HCT116 (cell line): ENCODE data around the gene NDOR1. TPM values are rescaled to one million over a fixed set of nuclear protein-coding genes. Genes with fewer than 3 reads are reported as not detected.

Experiments used
- ATAC-seq: fragments of 200-7000 bp; cut with Tn5 transposase; 2 replicates; pipeline ENCODE4 v1.9.1; 2020; ENCODE audit warnings: mild to moderate bottlenecking, moderate library complexity
- BruUV-seq: library from RNA; stranded (reverse); fragments of 400-500 nt; replicated peaks from 2 replicates; lab custom pipeline; 2021; lab: Mats Ljungman, UMichigan
- CTCF ChIA-PET: fragments of 300-600 bp; sonication (Branson Sonifier 250); formaldehyde crosslinking; loops from one replicate; lab custom pipeline; 2021; ENCODE audit warnings: antibody characterized with exemption; lab: Charles Lee
- POLR2A ChIA-PET: fragments of 300-600, 350-600 bp; sonication (Branson Sonifier 250); formaldehyde crosslinking; loops from one replicate; lab custom pipeline; 2021; ENCODE audit warnings: antibody characterized with exemption; lab: Charles Lee
- RAD21 ChIA-PET, 2 experiments: fragments of 300-600 bp; sonication (Branson Sonifier 250); formaldehyde crosslinking; loops; one replicate each; lab custom pipeline; 2023; ENCODE audit warnings: low total read pairs in 2 of 2; ENCODE audit not compliant: uncharacterized antibody in 2 of 2, unreplicated experiment in 2 of 2, low non-redundant PET in 1 of 2; lab: Charles Lee
- DNase-seq: peaks from one replicate; pipeline ENCODE4 v3.0.0-alpha.2; 2010; ENCODE audit warnings: low read depth, low spot score
- H2AFZ ChIP-seq: fragments of 200-600 bp; shearing (Covaris generic), sonication (generic); 2 replicates; pipeline ENCODE4 v1.6.1; 2017; ENCODE audit warnings: low read depth, mixed run types, mixed read lengths, antibody characterized with exemption, low read length; ENCODE audit not compliant: poor library complexity, severe bottlenecking
- H3K27ac ChIP-seq: 2 replicates; pipeline ENCODE4 v1.5.1; 2012; ENCODE audit warnings: low read depth, low read length
- H3K27me3 ChIP-seq: fragments of 200-600 bp; sonication (generic); 2 replicates; pipeline ENCODE4 v1.6.1; 2016; ENCODE audit warnings: mixed run types, low read length, mixed read lengths; ENCODE audit not compliant: insufficient read depth
- H3K36me3 ChIP-seq, 2 experiments: fragments of 200-500 bp in 1 of 2; fragments of 200-600 bp in 1 of 2; sonication (Bioruptor generic) in 1 of 2; sonication (generic) in 1 of 2; 2 replicates each; pipeline versions ENCODE4 v1.5.1 to v1.6.1; 2014 to 2016; ENCODE audit warnings: low read length in 2 of 2, inconsistent platforms in 1 of 2, mixed read lengths in 1 of 2, mixed run types in 1 of 2; ENCODE audit not compliant: insufficient read depth in 2 of 2, control insufficient read depth in 1 of 2
- H3K4me1 ChIP-seq, 2 experiments: fragments of 200-600 bp in 1 of 2; sonication (generic) in 1 of 2; 2 replicates each; pipeline versions ENCODE4 v1.5.1 to v1.6.1; 2012 to 2017; ENCODE audit warnings: low read length in 2 of 2, inconsistent platforms in 1 of 2, mild to moderate bottlenecking in 1 of 2, mixed read lengths in 1 of 2, mixed run types in 1 of 2, moderate library complexity in 1 of 2; ENCODE audit not compliant: insufficient read depth in 2 of 2, control insufficient read depth in 1 of 2
- H3K4me2 ChIP-seq: fragments of 200-600 bp; sonication (generic); 2 replicates; pipeline ENCODE4 v1.6.1; 2017; ENCODE audit warnings: mixed run types, low read length, mixed read lengths
- H3K4me3 ChIP-seq, 2 experiments: fragments of 200-600 bp in 1 of 2; sonication (generic) in 1 of 2; replicated peaks in 1 of 2; 2 replicates each; pipeline ENCODE4 v1.5.1; 2011 to 2016; ENCODE audit warnings: low read length in 2 of 2, control low read depth in 1 of 2, low read depth in 1 of 2, mild to moderate bottlenecking in 1 of 2, mixed read lengths in 1 of 2, mixed run types in 1 of 2
- H3K79me2 ChIP-seq: fragments of 200-600 bp; sonication (generic); 2 replicates; pipeline ENCODE4 v1.6.1; 2017; ENCODE audit warnings: mild to moderate bottlenecking, mixed run types, low read length, moderate library complexity, mixed read lengths; ENCODE audit not compliant: insufficient read depth
- H3K9ac ChIP-seq: fragments of 200-600 bp; sonication (generic); 2 replicates; pipeline ENCODE4 v1.6.1; 2016; ENCODE audit warnings: low read length, mixed read lengths
- H3K9me2 ChIP-seq: fragments of 200-600 bp; sonication (generic), shearing (Covaris generic); 2 replicates; pipeline ENCODE4 v1.6.1; 2017; ENCODE audit warnings: mixed run types, mild to moderate bottlenecking, moderate library complexity; ENCODE audit not compliant: insufficient read depth
- H3K9me3 ChIP-seq, 2 experiments: fragments of 200-500 bp in 1 of 2; fragments of 200-600 bp in 1 of 2; sonication (Bioruptor generic) in 1 of 2; sonication (generic) in 1 of 2; 2 replicates each; pipeline ENCODE4 v1.6.1; 2014 to 2017; ENCODE audit warnings: low read length in 2 of 2, mixed read lengths in 2 of 2, inconsistent platforms in 1 of 2, low read depth in 1 of 2, mild to moderate bottlenecking in 1 of 2, mixed run types in 1 of 2, moderate library complexity in 1 of 2; ENCODE audit not compliant: control insufficient read depth in 1 of 2, insufficient read depth in 1 of 2
- H4K20me1 ChIP-seq: fragments of 200-600 bp; sonication (generic), shearing (Covaris generic); 2 replicates; pipeline ENCODE4 v1.6.1; 2017; ENCODE audit warnings: mixed run types, mild to moderate bottlenecking, moderate library complexity; ENCODE audit not compliant: insufficient read depth
- ATF3 ChIP-seq: IDR thresholded peaks from 2 replicates; pipeline ENCODE4 v1.6.1; 2012
- ELF1 ChIP-seq: IDR thresholded peaks from 2 replicates; pipeline ENCODE4 v1.6.1; 2012; ENCODE audit warnings: low read depth, borderline replicate concordance
- FOSL1 ChIP-seq: IDR thresholded peaks from 2 replicates; pipeline ENCODE4 v1.6.1; 2012; ENCODE audit warnings: low read depth
- MAX ChIP-seq: IDR thresholded peaks from 2 replicates; pipeline ENCODE4 v1.6.1; 2012
- RAD21 ChIP-seq: IDR thresholded peaks from 2 replicates; pipeline ENCODE4 v1.6.1; 2012; ENCODE audit warnings: low read depth, mild to moderate bottlenecking
- SRF ChIP-seq: IDR thresholded peaks from 2 replicates; pipeline ENCODE4 v1.6.1; 2012; ENCODE audit warnings: low read depth
- ZNF274 ChIP-seq: fragments of 200-500 bp; sonication (Bioruptor generic); IDR thresholded peaks from 2 replicates; pipeline ENCODE4 v1.6.1; 2014; ENCODE audit warnings: mild to moderate bottlenecking, low read depth, low read length, inconsistent platforms
- intact Hi-C: fragments of 100-400 bp; cut with micrococcal nuclease; formaldehyde crosslinking; loops from 2 replicates; pipeline ENCODE4 v1.10.0; 2022
- total RNA-seq: library from RNA; stranded (reverse); gene quantifications from one replicate; pipeline ENCODE4 v1.2.1, GENCODE V29; 2021; ENCODE audit not compliant: unreplicated experiment
- TF ChIP-seq, protein P1 (sequence below): IDR thresholded peaks from 2 replicates; pipeline ENCODE4 v1.6.1; 2012; ENCODE audit warnings: low read depth

NDOR1 gene
- total RNA-seq, 1 experiment from 2014 or later: 28.4 TPM

- TF ChIP-seq, protein P1, sequence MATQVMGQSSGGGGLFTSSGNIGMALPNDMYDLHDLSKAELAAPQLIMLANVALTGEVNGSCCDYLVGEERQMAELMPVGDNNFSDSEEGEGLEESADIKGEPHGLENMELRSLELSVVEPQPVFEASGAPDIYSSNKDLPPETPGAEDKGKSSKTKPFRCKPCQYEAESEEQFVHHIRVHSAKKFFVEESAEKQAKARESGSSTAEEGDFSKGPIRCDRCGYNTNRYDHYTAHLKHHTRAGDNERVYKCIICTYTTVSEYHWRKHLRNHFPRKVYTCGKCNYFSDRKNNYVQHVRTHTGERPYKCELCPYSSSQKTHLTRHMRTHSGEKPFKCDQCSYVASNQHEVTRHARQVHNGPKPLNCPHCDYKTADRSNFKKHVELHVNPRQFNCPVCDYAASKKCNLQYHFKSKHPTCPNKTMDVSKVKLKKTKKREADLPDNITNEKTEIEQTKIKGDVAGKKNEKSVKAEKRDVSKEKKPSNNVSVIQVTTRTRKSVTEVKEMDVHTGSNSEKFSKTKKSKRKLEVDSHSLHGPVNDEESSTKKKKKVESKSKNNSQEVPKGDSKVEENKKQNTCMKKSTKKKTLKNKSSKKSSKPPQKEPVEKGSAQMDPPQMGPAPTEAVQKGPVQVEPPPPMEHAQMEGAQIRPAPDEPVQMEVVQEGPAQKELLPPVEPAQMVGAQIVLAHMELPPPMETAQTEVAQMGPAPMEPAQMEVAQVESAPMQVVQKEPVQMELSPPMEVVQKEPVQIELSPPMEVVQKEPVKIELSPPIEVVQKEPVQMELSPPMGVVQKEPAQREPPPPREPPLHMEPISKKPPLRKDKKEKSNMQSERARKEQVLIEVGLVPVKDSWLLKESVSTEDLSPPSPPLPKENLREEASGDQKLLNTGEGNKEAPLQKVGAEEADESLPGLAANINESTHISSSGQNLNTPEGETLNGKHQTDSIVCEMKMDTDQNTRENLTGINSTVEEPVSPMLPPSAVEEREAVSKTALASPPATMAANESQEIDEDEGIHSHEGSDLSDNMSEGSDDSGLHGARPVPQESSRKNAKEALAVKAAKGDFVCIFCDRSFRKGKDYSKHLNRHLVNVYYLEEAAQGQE: no peak
- TF ChIP-seq ELF1: no peak
- no peak for TF ChIP-seq MAX
- TF ChIP-seq RAD21: no peak
Measured at GRCh38 chr9:137192448-137192780, 13.1 kb upstream of the NDOR1 start (continued).

GRCh38 chr9:137192859-137193258 is 12.6 kb upstream of the NDOR1 start:
- H3K4me1 ChIP-seq: peaks cover 24 to 43% of the 10 kb centered on the region in 2 experiments
- H2AFZ ChIP-seq: no peak overlapping the region
- H3K9me2 ChIP-seq: no peaks in the 10 kb centered on the region
- no peak overlapping the region for H3K9ac ChIP-seq
- no peak overlapping the region for H3K4me2 ChIP-seq
- RAD21 ChIA-PET: no interaction called here
- TF ChIP-seq RAD21 (no peak), ZNF274 (no peak), FOSL1 (no peak), SRF (no peak), ATF3 (no peak)
- TF ChIP-seq, protein P1: no peak
- peaks cover 34% of the 10 kb centered on the region for H3K79me2 ChIP-seq
- POLR2A ChIA-PET: no interaction called here
- H3K9me3 ChIP-seq: no peaks in the 10 kb centered on the region
- CTCF ChIA-PET: no interaction called here
- H3K36me3 ChIP-seq: peaks cover 0 to 6% of the 10 kb centered on the region in 2 experiments; a peak in 1 of 4 replicates
- H3K27ac ChIP-seq: no peak overlapping the region
- DNase-seq (no peak), ATAC-seq (no peak)
- intact Hi-C loops: no loop called here
- no peak overlapping the region for H3K4me3 ChIP-seq
- H3K27me3 ChIP-seq: no peaks in the 10 kb centered on the region
- no peaks in the 10 kb centered on the region for H4K20me1 ChIP-seq
- no TSS peak for BruUV-seq
